HuH-7 (cell line): ENCODE results near the gene PRSS38.

Source experiments
- DNase-seq: peaks from one replicate; pipeline ENCODE4 v3.0.0; 2011; ENCODE audit warnings: low spot score

PRSS38 gene

DNA sequence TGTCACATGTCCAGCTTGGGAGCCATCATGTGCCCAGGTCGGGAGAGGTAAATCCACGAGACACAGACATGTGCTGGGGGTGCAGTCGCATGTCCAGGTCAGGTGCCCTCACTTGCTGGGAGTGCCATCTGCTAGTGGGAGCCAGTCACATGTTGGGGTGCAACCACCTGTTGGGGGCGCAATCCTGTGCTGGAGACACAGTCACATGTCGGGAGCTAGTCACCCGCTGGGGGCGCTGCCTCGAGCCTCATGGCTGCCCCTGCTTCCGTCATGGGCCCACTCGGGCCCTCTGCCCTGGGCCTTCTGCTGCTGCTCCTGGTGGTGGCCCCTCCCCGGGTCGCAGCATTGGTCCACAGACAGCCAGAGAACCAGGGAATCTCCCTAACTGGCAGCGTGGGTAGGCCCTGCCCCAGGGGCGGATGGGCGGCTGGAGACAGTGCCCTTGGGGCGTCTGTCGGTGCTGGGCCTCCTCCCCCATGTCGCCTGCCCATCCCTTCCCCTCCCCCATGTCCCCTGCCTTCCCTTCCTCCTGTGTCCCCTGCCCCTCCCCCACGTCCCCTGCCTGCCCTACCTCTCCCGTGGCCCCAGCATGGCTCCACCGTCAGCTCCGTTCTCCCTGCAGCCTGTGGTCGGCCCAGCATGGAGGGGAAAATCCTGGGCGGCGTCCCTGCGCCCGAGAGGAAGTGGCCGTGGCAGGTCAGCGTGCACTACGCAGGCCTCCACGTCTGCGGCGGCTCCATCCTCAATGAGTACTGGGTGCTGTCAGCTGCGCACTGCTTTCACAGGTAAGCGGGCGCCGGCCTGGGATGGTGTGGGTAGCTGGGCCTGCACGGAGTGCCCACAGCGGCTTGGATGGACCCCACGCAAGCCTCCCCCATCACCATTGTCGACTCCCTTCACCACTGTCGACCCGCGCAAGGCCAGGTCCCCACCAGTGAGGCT, at the start of gene PRSS38:
Gene PRSS38, plus strand, starts transcription at position 208 of the 942 bp plus-strand sequence. Its CDS starts 42 bp downstream, at position 250.
- DNase-seq: no peak

DNA sequence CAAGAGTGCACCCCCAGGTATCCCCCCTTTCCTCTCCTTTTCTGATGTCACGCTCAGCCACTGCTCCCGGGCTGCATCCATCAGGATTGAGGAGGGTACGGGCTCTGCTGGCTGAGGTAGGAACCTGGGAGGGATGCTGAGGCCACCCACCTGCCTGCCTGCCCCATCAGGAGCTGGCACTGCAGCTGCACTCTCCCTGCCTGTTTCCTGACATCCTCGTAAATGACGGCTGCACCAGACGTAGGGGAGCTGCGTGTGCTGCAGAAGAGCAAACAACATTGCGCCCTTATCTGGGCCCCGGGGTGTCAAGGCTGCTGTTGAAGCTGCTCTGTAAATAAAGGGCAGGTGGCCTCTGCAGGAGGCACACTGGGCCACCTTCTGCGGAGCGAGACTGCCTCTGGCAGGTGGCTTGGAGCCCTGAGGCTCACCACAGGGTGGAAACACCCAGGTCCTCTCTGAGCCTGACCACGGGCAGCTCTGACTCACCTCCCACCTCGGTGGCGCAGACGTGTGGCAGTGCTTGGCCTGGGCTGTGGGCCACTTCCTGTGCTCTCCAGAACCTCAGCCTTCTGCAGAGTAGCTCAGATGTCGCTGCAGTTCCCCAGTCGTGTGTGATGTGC, 49.4 kb upstream of the PRSS38 start:
- no peak for DNase-seq

DNA sequence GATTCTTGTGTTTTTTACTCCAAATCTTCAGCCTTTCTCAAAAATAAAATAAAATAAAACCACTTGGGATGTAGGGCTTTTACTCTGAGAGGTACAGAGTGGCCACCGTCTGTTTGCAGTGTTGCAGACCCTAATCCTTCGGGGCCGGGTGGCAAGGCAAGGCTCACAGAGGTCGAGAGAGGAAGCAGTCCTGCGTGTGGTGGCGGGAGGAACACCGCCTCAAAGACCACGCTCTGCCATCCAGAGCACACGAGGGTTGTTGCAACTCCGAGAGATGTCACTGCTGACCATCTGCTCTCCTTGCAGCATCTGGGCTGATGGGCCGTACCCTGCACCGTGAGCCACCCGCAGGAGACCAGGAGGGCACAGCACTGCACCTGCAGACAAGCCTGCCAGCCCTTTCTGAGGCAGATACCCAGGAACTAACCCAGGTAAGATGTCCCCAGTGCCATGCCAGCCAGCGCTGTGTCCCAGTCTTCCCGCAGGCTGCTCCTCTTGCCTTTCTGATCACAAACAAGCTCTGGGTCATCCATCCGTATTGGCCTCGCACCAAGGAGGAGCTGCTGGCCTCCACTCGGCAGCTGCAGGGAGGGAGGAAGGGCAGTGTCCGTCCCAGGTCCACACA, 48.7 kb upstream of the PRSS38 start:
- DNase-seq: no peak

DNA sequence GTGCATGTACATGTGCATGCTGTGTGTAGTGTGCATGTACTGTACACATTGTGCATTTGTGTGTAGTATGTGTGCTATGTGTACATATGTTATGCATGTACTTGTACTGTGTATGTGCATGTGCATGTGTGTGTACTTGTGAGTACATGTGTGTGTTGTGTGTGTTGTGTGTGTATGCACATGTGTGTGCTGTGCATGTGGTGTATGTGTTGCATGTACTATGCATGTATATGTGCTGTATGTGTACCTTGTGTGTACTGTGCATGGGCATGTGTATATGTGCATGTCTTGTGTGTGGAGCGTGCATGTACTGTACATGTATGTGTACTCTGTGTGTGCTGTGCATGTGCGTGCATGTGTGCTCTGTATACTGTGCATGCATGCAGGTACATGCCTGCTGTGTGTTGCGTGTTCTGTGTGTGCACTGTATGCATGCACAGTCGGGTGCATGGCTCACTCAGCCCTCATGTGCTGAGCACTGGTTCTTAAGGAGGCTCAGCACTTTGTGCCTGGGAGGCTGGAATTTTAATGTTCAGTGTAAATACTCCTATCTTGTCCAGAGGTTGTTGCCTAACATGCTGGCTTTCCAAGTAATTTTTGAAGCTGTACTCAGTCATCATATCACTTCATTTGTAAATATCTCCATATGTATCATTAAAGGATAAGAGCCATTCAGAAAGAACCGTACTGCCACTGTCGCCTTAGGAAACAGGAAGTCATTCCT, 47.9 kb upstream of the PRSS38 start:
- DNase-seq: no peak

DNA sequence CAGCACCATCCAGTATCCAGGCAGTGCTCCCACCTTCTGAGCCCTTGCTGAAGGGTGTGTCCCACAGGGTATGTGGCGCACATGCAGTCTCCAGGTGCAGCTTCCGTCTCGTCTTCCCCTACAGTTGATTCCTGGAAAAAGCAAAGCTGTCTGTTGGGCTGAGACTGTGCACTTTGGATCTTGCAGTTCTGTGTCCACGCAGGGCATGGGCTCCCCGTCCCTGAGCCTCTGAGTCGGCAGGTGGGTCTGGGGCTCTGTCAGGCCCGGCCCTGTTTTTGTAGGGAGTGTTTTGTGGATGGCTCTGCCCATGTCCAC, 47.4 kb upstream of the PRSS38 start:
- no peak for DNase-seq

DNA sequence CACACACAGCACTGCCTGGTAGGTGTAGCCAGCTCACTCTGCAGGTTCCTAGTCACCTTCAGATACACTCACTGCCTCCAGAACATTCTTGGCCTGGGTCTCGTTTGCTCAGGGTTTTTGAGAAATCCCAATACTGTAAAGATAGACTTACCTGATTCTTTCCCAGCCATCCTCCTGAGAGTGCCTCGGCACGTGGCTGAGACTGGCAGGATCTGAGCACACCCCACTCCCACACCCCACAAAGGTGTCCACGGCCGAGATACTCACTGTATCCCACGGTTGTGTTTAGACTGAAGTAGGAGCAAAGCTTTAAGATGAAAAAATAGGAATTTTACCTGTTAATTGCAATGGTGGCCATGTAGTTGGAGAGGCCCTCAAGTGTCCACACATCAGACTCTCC, 46.8 kb upstream of the PRSS38 start:
- DNase-seq: no peak

DNA sequence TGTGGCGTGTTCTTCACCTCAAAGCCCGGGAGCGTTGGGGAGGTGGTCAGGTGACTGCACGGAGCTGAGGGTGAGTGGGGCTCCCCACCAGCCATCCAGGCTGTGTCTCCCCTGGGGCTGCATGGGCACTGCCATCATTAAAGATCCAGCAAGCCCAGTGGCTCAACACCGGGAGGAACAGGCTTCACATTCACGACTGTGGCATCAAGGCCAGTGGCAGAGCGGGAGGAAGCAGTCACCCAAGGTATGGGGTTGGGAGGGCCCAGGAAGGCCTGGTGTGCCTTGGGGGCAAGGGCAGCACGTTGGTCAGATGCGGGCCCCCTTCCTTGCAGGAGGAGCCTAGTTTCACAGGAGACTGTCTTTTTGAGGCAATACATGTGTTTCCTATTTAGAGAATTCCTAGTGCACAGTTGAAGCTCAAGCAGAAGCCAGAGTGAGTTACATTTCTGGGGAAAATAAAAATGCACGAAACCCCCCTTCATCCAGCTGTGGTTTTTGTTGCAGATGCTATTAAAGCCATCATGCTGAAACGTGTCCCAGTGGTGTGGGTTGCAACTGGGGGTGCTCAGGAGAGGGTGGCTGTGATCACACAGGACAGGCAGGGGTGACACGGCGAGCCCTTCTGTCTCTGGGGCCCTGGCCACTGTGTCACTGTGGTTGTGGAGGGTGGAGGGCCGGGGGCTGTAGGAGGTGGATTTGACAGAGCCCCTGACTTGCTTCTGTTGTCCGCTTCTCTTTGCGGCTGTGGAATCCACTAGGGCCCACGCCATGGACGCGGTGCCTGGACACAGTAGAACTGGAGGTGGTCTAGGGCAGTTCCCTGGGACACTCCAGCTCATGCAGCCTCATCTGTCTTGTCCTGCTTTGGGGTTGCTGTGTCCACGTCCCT, 46.2 kb upstream of the PRSS38 start:
- DNase-seq: no peak

DNA sequence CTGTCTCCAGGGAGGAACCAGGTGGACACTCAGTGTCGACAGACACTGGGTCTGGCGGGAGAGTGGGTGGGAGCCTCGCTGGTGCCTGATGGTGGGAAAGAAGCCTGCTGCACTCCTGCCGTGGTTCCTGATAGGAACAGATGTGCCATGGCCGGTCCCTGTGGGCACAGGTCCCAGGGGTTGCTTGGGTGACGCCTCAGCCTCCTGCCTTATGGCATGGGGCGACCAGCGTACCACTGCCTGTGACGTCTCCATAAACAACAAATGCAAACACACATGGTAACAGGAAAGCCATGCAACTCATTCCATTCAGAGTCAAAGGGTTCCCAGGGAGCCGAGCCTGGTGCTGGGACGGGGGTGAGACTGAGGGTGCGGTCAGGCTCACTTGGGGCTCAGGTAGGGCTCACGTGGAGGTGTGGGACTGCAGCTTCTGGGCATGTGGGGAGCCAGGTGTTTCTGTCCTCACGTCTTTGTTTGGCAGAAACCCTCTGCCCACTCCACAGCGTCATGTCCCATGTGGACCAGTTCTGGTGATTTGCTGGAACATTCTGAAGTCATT, 45.5 kb upstream of the PRSS38 start:
- no peak for DNase-seq

DNA sequence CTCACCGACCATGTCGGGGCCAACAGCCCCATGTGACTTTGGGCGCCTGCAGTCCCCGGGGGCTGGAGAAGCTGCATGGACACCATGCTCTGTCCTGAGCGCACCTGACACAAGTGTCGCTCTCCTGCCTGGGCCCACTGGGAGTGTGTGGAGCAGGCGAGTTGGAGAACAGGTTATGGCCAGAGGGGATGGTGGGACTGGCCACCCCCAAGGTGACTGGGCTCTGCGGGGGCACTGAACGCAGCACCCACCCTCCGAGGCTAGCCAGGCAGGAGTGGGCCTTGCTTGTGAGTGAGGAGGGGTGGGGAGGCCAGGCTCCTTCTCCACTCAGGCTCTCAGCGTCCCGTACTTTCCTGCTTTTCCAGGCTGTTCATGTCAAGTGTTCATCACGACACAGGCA, 44.7 kb upstream of the PRSS38 start:
- DNase-seq: no peak

DNA sequence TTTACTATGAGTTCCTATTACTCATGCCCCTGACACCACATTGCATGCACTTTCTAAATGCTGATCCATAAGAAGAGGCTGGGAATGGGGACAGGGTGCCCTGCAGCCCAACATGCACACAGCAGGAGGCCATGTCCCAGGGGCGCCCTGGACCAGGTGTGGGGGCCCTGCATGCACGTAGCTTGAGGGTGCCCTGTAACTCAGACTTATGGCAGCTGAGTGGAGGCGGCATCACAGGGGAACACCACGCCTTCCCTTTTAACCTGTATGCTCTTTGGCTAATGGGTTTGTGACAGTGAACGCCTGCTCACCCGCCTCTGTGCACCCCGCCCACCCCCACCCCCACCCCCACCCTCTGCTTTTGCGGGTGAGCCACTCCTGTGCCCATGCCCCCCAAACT, 44.1 kb upstream of the PRSS38 start:
- no peak for DNase-seq

DNA sequence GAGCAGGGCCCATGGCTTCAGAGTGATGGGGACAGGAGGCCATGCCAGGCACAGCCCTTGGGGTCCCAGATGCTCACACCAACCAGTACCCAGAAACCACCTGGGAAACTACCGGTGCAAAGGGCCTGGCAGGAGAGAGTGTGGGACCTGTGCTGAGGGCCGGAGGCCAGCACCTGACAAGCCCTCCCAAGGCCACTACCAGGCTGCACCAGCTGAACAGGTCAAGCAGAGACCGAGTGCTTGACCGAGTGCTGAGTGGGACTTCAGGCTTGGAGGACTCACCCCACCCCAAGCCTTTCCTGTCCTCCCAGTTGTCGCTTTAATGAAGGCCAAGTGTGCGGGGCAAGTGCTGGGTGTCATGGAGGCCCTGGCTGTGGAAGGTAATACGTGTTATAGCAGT, 43.7 kb upstream of the PRSS38 start:
- DNase-seq: no peak

DNA sequence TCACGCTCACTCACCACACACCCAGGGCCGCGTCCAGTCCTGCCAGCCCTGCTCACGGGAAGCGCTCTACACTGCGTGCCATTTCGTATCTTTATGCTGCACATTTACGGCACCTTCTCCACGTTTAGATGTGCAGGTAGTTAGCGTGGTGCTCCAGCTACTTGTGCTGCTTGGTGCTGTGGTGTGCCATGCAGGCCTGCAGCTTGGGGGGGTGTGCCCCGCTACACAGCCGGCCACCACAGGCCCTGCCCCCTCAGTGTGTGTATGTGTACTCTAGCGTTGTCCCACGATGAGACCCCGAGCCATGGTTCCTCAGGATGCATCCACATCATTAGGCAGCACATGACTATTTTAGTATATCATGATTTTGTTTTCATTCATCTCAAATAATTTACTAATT, 41.9 kb upstream of the PRSS38 start:
- DNase-seq: no peak

DNA sequence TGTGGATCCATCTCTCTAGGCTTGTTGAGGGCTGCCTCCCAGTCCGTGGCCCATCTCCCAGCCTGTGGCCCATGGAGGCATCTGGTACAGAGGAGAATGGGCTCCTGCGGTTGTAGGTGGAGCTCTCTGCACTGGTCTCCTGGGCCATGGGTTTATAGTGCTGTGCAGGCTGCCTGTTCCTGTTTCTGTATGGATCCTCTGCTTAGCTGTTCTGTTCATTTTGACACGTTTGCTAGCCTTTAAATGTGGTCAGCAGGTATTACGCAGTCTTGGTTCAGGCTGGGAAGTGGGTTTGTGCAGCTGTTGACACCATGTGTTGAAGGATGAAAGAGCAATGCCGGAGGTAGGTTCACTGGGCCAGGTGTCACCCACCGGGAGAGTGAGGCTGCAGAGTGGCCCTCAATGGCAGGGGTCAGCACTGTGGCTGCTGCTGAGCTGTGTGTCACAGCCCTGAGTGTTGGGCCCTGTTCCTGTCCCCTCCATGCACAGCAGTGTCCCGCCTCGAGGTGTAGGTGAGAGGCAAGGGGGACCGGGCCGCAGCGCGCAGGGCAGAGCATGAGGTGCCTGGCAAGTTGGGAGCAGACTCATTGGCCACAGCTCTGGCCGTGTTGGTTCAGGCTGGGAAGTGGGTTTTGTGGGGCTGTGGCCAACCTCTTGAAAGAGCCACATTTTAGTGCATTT, 41.3 kb upstream of the PRSS38 start:
- DNase-seq: no peak

DNA sequence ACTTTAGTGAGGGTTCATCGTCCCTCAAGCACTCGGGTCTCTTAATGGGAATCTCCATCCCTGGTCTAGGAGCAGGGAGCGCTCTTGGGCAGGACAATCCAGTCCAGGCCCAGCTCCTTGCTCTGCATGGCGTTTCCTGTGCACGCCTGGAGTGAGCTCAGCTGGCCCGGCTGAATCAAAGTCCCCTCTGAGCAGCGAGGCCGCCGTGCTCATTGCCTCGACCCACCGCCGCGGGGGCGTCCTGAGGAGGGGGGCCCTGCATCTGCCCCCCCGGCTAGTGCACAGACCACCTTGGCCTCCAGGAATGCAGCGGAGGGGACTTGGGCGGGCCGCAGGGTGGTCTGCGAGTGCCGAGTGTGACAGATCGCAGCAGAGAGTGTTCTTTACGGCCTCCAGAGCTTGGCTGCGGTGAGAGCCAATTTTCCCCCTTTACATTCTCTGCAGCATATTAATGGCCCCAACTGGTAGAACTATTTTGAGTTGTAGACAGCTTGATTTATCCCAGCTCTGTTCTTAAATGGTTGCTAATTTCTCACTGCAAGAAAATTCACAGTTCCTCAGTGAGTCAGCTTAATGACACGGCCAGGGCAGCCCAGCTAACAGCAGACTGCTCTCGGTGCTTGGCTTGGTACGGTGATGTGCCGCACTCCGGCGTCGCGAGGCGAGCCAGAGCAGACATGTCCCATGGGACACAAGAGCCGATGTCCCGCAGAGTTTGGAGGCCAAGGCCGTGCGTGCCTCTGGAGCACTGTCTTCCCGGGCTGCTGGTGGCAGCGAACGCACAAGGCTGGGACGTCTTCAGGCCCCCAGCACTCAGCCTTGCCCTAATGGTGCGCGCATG, 40.4 kb upstream of the PRSS38 start:
- DNase-seq: no peak

DNA sequence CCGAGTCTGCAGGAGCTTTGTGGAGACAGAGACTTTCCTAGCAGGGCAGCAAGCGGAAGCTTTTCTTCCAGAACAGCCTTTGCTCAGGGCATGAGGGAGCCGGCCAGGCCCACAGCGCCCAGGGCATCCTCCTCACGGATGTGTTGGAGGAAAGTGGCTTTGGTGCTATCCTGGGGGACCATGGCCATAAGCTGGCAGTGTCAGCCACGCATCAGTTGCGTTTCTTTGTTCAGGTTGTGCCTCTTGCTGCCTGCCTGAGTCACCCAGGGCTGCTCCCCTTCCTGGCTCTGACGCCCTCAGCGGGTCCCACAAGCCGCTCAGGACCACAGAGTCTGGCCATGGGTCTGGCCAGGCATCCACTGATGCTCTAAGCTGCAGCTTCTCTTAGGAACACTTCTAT, 39.6 kb upstream of the PRSS38 start:
- DNase-seq: no peak

DNA sequence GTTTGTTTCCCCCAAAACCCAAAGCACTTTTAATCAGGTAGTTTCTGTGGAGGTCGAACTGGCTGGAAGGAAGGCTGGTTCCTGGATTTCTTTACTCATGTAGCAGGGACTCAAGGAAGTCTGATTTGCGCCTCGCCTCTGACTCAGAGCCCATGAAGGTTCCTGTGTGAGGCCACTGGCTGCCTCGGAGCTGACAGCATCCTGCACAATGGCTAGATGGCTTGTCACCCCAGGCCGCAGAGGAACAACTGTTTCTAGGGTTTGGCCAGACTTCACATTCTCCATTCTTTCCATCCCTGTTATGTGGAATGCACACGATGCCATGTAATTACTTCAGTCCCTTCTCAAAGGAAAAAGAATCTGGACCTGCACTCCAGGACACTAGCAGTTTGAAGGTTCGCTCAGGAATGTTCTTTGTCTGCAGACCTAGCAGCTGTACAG, 39.1 kb upstream of the PRSS38 start:
- DNase-seq: no peak

DNA sequence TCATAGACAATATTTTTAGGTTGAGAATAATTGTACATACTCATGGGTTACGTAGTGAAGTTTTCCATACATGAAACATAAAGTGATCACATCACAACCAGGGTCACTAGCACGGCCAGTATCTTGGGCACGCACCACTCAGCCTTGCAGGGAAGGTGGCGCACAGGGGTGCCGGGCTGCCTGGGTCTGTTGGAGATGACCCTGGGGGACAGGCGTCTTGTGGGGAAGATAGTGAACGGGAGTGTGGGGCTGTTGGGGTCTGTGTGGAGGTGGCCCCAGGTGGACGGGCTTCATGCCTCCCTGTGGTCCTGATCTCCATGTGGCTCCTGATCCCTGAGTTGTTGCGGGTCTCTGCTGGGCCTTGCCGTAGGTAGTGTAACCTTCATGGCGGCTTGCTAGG, 38.3 kb upstream of the PRSS38 start:
- DNase-seq: no peak

DNA sequence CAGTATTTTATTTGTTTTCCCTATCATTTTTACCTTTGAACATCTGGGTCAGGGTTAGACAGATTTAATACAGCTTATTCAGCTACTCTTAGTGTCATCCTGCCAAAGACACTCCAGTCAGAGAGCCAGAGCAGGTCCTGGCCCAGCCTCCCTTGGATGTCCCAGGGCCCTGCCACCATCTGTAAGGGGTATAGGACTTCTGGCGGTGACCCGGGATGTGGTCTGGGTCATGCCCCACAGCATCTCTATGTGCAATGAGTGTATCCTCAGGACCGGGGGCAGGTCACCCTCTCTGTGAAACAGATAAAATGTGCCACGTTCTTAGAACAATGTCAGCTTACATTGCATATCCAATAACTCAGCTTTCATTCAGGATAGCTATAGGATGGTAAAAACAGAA, 37.8 kb upstream of the PRSS38 start:
- no peak for DNase-seq

DNA sequence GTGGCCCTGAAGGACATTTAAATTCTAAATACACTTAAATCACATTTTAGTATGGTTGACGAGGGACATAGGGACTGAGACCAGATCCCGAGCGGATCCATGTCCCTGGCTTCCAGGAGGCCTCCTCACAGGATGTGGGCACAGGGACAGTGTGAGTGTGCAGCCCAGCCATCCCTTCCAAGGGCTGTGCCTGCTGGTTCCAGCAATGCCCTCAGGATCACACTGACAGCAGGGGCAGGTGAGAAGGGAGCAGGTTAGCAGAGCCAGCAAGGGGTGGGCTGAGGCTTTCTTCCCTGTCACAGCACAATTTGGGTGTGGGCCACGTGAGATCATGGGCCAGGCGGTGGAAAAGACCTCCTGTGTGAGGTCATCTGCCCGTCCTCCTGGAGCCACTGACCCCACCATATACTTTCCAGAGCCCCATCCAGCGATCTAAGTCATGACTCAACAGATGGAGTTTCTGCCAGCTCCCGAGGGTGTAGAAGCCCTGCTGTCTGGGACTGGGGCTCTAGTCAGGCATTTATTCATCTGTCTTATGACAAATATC, 37.0 kb upstream of the PRSS38 start:
- DNase-seq: no peak
